Upper lobe of left lung (tissue), 6 donors: ENCODE data around the gene YARS2. TPM values are rescaled to one million over a fixed set of nuclear protein-coding genes. Genes with fewer than 3 reads are reported as not detected.
A peak's percentile ranks its signal among the peaks of the same experiment; 100 is the strongest.

Experiments used
- ATAC-seq, 2 donors: fragments of 200-7000 bp; cut with Tn5 transposase; one replicate each; pipeline ENCODE4 v1.9.1; 2022; ENCODE audit warnings: mild to moderate bottlenecking in 2 of 2, moderate library complexity in 2 of 2; ENCODE audit not compliant: low FRiP score in 2 of 2
- DNase-seq, 2 donors: peaks; one replicate each; pipeline ENCODE4 v3.0.0-alpha.2; 2019 to 2020
- H3K27ac ChIP-seq, 4 donors: fragments of 200-600 bp; sonication (generic); one replicate each; pipeline ENCODE4 v1.5.1; 2016 to 2019
- H3K27me3 ChIP-seq, 4 donors: fragments of 200-600 bp; sonication (generic); one replicate each; pipeline ENCODE4 v1.5.1; 2017 to 2019
- H3K36me3 ChIP-seq, 4 donors: fragments of 200-600 bp; sonication (generic); one replicate each; pipeline ENCODE4 v1.5.1; 2016 to 2019
- H3K4me1 ChIP-seq, 4 donors: fragments of 200-600 bp; sonication (generic); one replicate each; pipeline ENCODE4 v1.5.1; 2018 to 2019
- H3K4me3 ChIP-seq, 4 donors: fragments of 200-600 bp; sonication (generic); one replicate each; pipeline ENCODE4 v1.5.1; 2017 to 2019; ENCODE audit warnings: mild to moderate bottlenecking in 2 of 4, moderate library complexity in 1 of 4
- H3K9me3 ChIP-seq, 4 donors: fragments of 200-600 bp; sonication (generic); one replicate each; pipeline ENCODE4 v1.5.1; 2018 to 2019
- EP300 ChIP-seq, 4 donors: sonication (generic); formaldehyde crosslinking; IDR thresholded peaks; one replicate each; pipeline ENCODE4 v1.5.1; 2017; ENCODE audit warnings: antibody characterized with exemption in 4 of 4, control low read depth in 2 of 4
- POLR2A ChIP-seq, 4 donors: fragments of 450-650 bp; IDR thresholded peaks; one replicate each; pipeline ENCODE4 v1.5.1; 2016 to 2017; ENCODE audit warnings: antibody characterized with exemption in 4 of 4, mild to moderate bottlenecking in 2 of 4
- POLR2AphosphoS5 ChIP-seq, 2 donors: sonication (generic); formaldehyde crosslinking; IDR thresholded peaks; one replicate each; pipeline ENCODE4 v1.5.1; 2017; ENCODE audit warnings: antibody characterized with exemption in 2 of 2
- WGBS, 2 donors: methylation state at CpG; one replicate each; pipeline ENCODE4 v1.1.5; 2017 to 2018; 5-methylcytosine and 5-hydroxymethylcytosine counted together
- total RNA-seq, 6 donors: library from RNA; depleted of rRNA in 4 of 6; stranded (reverse); fragments of >200 nt in 4 of 6; gene quantifications; one replicate each; pipeline versions ENCODE4 v1.1.0 to v1.2.1, GENCODE V29; 2016 to 2021
- TF ChIP-seq, protein P1 (sequence below), 6 experiments: fragments of 450-650 bp in 4 of 6; fragments of 200-600 bp in 2 of 6; sonication (generic) in 2 of 6; IDR thresholded peaks; one replicate each; pipeline ENCODE4 v1.5.1; 2016 to 2019; ENCODE audit warnings: antibody characterized with exemption in 6 of 6
- donor health status: DM: no; HTN: no; CAD: no; lungs with moderate emphysema.
- donor health status: DM: no; HTN: yes; CAD: no; lungs with severe emphysema.

Gene YARS2
- total RNA-seq, 6 donors from 2014 or later: 11.4 to 19.5 (median 14.9) TPM

DNA sequence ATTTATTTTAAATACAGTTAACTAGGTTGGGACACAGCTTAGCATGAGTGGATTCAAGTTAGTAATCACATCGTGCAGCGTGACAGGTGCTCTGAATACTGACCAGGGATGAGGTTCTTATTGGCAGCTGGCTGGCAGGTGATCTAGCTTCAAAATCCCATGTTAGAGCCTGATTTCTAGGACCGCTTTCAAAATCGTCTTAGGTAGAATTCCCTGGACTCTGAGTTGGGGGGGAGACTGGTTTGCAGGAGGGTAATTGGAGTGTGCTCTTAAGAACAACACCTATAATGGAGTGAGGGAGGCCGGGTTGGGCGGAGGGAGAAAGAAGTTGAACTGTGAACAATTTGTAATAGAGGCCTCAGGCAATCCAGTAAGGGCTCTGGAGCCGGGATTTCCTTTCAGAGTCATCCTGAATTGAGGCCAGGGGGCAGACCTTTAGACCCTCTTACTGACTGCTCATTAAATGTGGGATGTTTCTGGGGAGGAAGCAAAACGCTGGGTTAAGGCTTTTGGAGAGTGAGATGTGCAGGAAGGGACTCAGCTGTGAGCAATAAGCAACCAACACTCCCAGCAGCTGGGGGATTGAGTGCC is 874 bp upstream of the YARS2 start:
- no peak for DNase-seq
- Histone ChIP-seq H3K9me3 (no peaks in the 10 kb centered on the region), H3K36me3 (peaks cover 0 to 24% (median 10%) of the 10 kb centered on the region in 4 donors), H3K4me3 (peak overlapping the region in 3 of 4 donors; percentile 78 to 89 (median 89)), H3K27me3 (no peaks in the 10 kb centered on the region), H3K4me1 (peaks cover 9 to 20% (median 13%) of the 10 kb centered on the region in 4 donors), H3K27ac (peak overlapping the region; percentile 74 to 92 (median 86))
- no peak for ATAC-seq
- TF ChIP-seq, protein P1, sequence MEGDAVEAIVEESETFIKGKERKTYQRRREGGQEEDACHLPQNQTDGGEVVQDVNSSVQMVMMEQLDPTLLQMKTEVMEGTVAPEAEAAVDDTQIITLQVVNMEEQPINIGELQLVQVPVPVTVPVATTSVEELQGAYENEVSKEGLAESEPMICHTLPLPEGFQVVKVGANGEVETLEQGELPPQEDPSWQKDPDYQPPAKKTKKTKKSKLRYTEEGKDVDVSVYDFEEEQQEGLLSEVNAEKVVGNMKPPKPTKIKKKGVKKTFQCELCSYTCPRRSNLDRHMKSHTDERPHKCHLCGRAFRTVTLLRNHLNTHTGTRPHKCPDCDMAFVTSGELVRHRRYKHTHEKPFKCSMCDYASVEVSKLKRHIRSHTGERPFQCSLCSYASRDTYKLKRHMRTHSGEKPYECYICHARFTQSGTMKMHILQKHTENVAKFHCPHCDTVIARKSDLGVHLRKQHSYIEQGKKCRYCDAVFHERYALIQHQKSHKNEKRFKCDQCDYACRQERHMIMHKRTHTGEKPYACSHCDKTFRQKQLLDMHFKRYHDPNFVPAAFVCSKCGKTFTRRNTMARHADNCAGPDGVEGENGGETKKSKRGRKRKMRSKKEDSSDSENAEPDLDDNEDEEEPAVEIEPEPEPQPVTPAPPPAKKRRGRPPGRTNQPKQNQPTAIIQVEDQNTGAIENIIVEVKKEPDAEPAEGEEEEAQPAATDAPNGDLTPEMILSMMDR (IDR thresholded peaks at IDR 0.05): no peak
- TF ChIP-seq EP300 (IDR thresholded peaks at IDR 0.05) (no peak), POLR2A (IDR thresholded peaks at IDR 0.05) (no peak), POLR2AphosphoS5 (IDR thresholded peaks at IDR 0.05) (no peak)
- 35 to 36% methylated on average over 8 of the region's 8 CpGs for WGBS, 2 donors

DNA sequence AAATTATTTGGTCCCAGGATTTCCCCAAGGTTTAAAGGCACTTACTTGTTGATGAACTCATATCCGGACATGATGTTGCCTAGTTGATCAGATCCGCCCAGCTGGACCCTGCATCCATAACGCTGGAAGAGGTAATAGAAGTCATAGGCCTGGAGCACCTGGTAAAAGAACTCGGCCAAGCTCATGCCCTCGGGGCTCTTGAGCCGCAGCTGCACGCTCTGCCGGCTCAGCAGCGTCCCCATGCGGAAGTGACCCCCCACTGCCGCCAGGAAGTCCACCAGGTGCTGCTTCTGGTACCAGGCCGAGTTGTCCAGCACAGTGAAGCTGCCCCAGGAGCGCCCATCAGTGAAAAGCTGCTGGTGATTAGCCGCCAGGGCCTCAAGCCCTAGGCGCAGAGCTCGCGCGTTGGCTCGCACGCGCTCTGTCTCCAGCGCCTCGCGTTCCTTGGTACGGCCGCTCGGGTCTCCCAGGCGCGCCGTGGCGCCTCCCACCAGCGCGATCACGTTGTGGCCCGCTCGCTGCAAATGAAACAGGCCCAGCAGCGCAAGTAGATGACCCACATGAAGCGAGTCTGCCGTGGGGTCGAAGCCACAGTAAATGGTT is 545 bp downstream of the YARS2 start:
- H3K36me3 ChIP-seq: peaks cover 4 to 38% (median 23%) of the 10 kb centered on the region in 4 donors
- TF ChIP-seq POLR2A (IDR thresholded peaks at IDR 0.05) (no peak), EP300 (IDR thresholded peaks at IDR 0.05) (no peak), POLR2AphosphoS5 (IDR thresholded peaks at IDR 0.05) (no peak)
- TF ChIP-seq, protein P1 (IDR thresholded peaks at IDR 0.05): peak; percentile 46 to 86 (median 72)
- no peaks in the 10 kb centered on the region for H3K9me3 ChIP-seq
- peak overlapping the region; percentile 74 to 92 (median 86) for H3K27ac ChIP-seq
- 0% methylated on average over 7 to 32 of the region's 40 CpGs for WGBS, 2 donors
- H3K27me3 ChIP-seq: no peaks in the 10 kb centered on the region
- ATAC-seq (peak; percentile 82 to 87), DNase-seq (peak; percentile 87 to 91)
- peak overlapping the region; percentile 78 to 89 (median 86) for H3K4me3 ChIP-seq
- peaks cover 9 to 20% (median 13%) of the 10 kb centered on the region in 4 donors for H3K4me1 ChIP-seq

DNA sequence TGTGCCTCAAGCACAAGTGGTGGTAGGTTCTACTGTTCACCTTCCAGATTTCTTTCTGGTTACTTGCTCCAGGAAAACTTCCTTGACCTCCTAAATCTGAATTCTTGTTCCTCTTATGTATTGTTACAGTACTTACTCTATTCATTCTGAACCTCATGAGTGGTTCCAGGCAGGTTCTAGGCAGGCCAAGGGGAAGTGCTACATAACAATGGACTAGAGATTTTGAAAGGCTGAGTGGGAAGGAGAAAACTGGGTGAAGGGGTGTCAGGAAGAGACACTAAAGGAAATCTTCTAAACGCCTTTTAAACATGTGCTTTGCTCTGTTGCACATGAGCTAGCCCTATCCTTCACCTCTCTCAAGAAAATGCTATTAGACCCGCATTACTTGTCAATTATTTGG is 1.6 kb downstream of the YARS2 start:
- TF ChIP-seq POLR2AphosphoS5 (IDR thresholded peaks at IDR 0.05): no peak
- TF ChIP-seq POLR2A (IDR thresholded peaks at IDR 0.05): no peak
- TF ChIP-seq, protein P1 (IDR thresholded peaks at IDR 0.05): no peak
- no peak for TF ChIP-seq EP300 (IDR thresholded peaks at IDR 0.05)
- Histone ChIP-seq H3K9me3 (no peaks in the 10 kb centered on the region), H3K27ac (peak overlapping the region in 2 of 4 donors; percentile 89 to 92), H3K4me3 (peak overlapping the region in 2 of 4 donors; percentile 78 to 89), H3K27me3 (no peaks in the 10 kb centered on the region), H3K36me3 (peaks cover 10 to 48% (median 32%) of the 10 kb centered on the region in 4 donors), H3K4me1 (peaks cover 9 to 20% (median 13%) of the 10 kb centered on the region in 4 donors)
- no peak for ATAC-seq
- WGBS, 2 donors: 43 to 49% methylated on average over 2 of the region's 2 CpGs
- DNase-seq: no peak

DNA sequence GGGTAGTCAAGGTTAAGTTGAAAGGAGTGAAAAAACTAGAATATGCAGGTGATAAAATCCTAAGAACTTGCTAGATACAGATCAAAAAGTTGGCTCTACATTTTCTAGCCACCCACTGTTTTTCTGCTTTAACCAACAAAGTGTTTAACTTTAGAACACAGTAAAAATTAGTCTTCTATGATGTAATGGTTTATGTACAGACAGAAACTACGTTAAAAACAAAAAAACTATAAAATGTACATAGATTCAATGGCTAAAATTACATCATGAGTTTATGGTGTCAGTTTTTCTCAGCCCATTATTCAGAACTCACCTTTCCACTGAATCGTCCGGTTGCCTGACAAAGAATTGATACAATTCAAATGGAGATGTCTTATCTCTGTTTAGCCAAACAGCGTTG is 2.1 kb downstream of the YARS2 start:
- Histone ChIP-seq H3K27ac (no peak overlapping the region), H3K27me3 (no peaks in the 10 kb centered on the region), H3K36me3 (peaks cover 15 to 53% (median 36%) of the 10 kb centered on the region in 4 donors), H3K4me3 (no peak overlapping the region), H3K4me1 (peaks cover 9 to 20% (median 13%) of the 10 kb centered on the region in 4 donors), H3K9me3 (no peaks in the 10 kb centered on the region)
- DNase-seq (no peak), ATAC-seq (no peak)
- no peak for TF ChIP-seq POLR2AphosphoS5 (IDR thresholded peaks at IDR 0.05)
- no peak for TF ChIP-seq EP300 (IDR thresholded peaks at IDR 0.05)
- no peak for TF ChIP-seq POLR2A (IDR thresholded peaks at IDR 0.05)
- TF ChIP-seq, protein P1 (IDR thresholded peaks at IDR 0.05): no peak
- 56 to 63% methylated on average over 4 of the region's 4 CpGs for WGBS, 2 donors
